A549 (cell line): ENCODE results near the gene PDZD11. TPM values are rescaled to one million over a fixed set of nuclear protein-coding genes. Genes with fewer than 3 reads are reported as not detected.

Experiments
- ATAC-seq, 2 experiments: fragments of 200-7000 bp in 1 of 2; fragments of >200 bp in 1 of 2; cut with Nextera tagmentation in 1 of 2; cut with Tn5 transposase in 1 of 2; 3 replicates each; pipeline versions ENCODE4 v1.8.0 to v1.9.1; 2018 to 2020; ENCODE audit warnings: mild to moderate bottlenecking in 1 of 2, moderate library complexity in 1 of 2
- CTCF ChIA-PET: fragments of 300-600 bp; sonication (Branson Sonifier 250); formaldehyde crosslinking; extraction: SDS; loops from one replicate; lab custom pipeline; 2021; ENCODE audit warnings: antibody characterized with exemption, inconsistent platforms; lab: Yijun Ruan, JAX
- POLR2A ChIA-PET: fragments of 350-600 bp; formaldehyde crosslinking; extraction: SDS; loops from one replicate; lab custom pipeline; 2021; ENCODE audit warnings: antibody characterized with exemption, inconsistent platforms; lab: Yijun Ruan, JAX
- DNase-seq, 2 experiments: peaks; one replicate each; pipeline versions ENCODE4 v3.0.0 to v3.0.0-alpha.2; 2011 to 2016; ENCODE audit warnings: low read depth in 1 of 2, low spot score in 1 of 2
- FAIRE-seq: peaks from 2 replicates; lab custom pipeline; 2011; peaks lifted over from hg19 to GRCh38; lab: Jason Lieb, UNC
- H3K27ac ChIP-seq, 2 experiments: fragments of >200 bp; sonication (Bioruptor Twin); formaldehyde crosslinking; 3 replicates each; pipeline ENCODE4 v1.5.1; 2016 to 2017
- H3K4me1 ChIP-seq: fragments of >200 bp; sonication (Bioruptor Twin); formaldehyde crosslinking; 3 replicates; pipeline ENCODE4 v1.6.1; 2016
- H3K4me2 ChIP-seq: fragments of >200 bp; sonication (Bioruptor Twin); formaldehyde crosslinking; 3 replicates; pipeline ENCODE4 v1.6.1; 2016
- H3K4me3 ChIP-seq: fragments of >200 bp; sonication (Bioruptor Twin); formaldehyde crosslinking; 3 replicates; pipeline ENCODE4 v1.5.1; 2016
- H3K9me3 ChIP-seq: fragments of >200 bp; sonication (Bioruptor Twin); formaldehyde crosslinking; 3 replicates; pipeline ENCODE4 v1.6.1; 2016
- BHLHE40 ChIP-seq: IDR thresholded peaks from 2 replicates; pipeline ENCODE4 v1.6.1; 2012; ENCODE audit warnings: low read depth, low read length, inconsistent platforms
- CHD2 ChIP-seq: fragments of 150-350 bp; IDR thresholded peaks from 2 replicates; pipeline ENCODE4 v1.6.1; 2014; ENCODE audit warnings: low read length; ENCODE audit not compliant: partially characterized antibody
- EP300 ChIP-seq, 2 experiments: fragments of >200 bp; sonication (Bioruptor Twin); formaldehyde crosslinking; IDR thresholded peaks; 2 replicates in 1 of 2; 3 replicates in 1 of 2; pipeline ENCODE4 v1.6.1; 2016 to 2017
- FOSB ChIP-seq: fragments of 250-450 bp; sonication (Bioruptor Pico); IDR thresholded peaks from 2 replicates; pipeline ENCODE4 v1.5.0; 2020; ENCODE audit warnings: mild to moderate bottlenecking, moderate library complexity
- GATA3 ChIP-seq: IDR thresholded peaks from 2 replicates; pipeline ENCODE4 v1.6.1; 2012; ENCODE audit warnings: borderline replicate concordance
- HEYL ChIP-seq: fragments of 250-450 bp; sonication (Bioruptor Pico); IDR thresholded peaks from 2 replicates; pipeline ENCODE4 v1.8.0; 2021; ENCODE audit warnings: mild to moderate bottlenecking, moderate library complexity
- HOXA7 ChIP-seq: fragments of 250-450 bp; sonication (Bioruptor Pico); IDR thresholded peaks from 2 replicates; pipeline ENCODE4 v1.5.0; 2020; ENCODE audit warnings: mild to moderate bottlenecking, moderate library complexity
- HOXB5 ChIP-seq: fragments of 250-450 bp; sonication (Bioruptor Pico); IDR thresholded peaks from 2 replicates; pipeline ENCODE4 v1.5.0; 2020; ENCODE audit warnings: mild to moderate bottlenecking, moderate library complexity
- KDM1A ChIP-seq: fragments of 200-600 bp; sonication (generic); IDR thresholded peaks from 2 replicates; pipeline ENCODE4 v1.6.1; 2016; ENCODE audit warnings: low read depth, mild to moderate bottlenecking
- NFE2L2 ChIP-seq: fragments of 150-350 bp; conservative IDR thresholded peaks from 2 replicates; pipeline ENCODE4 v1.6.1; 2014; ENCODE audit warnings: low read length
- NPAS2 ChIP-seq: fragments of 250-450 bp; sonication (Bioruptor Pico); IDR thresholded peaks from 2 replicates; pipeline ENCODE4 v1.8.0; 2022; ENCODE audit warnings: mild to moderate bottlenecking, moderate library complexity, borderline replicate concordance
- PBX3 ChIP-seq: IDR thresholded peaks from 2 replicates; pipeline ENCODE4 v1.6.1; 2012
- RAD21 ChIP-seq, 2 experiments: fragments of >200 bp in 1 of 2; sonication (Bioruptor Twin) in 1 of 2; formaldehyde crosslinking in 1 of 2; IDR thresholded peaks in 1 of 2; conservative IDR thresholded peaks in 1 of 2; 2 replicates in 1 of 2; 3 replicates in 1 of 2; pipeline ENCODE4 v1.6.1; 2012 to 2018; ENCODE audit warnings: inconsistent platforms in 1 of 2
- RARB ChIP-seq: fragments of 250-450 bp; sonication (Bioruptor Pico); IDR thresholded peaks from 2 replicates; pipeline ENCODE4 v1.8.0; 2021; ENCODE audit warnings: mild to moderate bottlenecking, moderate library complexity
- RCOR1 ChIP-seq: fragments of 150-350 bp; IDR thresholded peaks from 2 replicates; pipeline ENCODE4 v1.6.1; 2014; ENCODE audit warnings: antibody characterized with exemption, low read length, low read depth
- RFX5 ChIP-seq: fragments of 450-650 bp; IDR thresholded peaks from 2 replicates; pipeline ENCODE4 v1.7.1; 2014; ENCODE audit warnings: antibody characterized with exemption, mild to moderate bottlenecking, moderate library complexity
- SREBF2 ChIP-seq: fragments of 450-650 bp; IDR thresholded peaks from 2 replicates; pipeline ENCODE4 v1.6.1; 2014; ENCODE audit warnings: mild to moderate bottlenecking, moderate library complexity
- ZFP36 ChIP-seq: fragments of 450-650 bp; IDR thresholded peaks from 2 replicates; pipeline ENCODE4 v1.6.1; 2014; ENCODE audit warnings: borderline replicate concordance; ENCODE audit not compliant: partially characterized antibody
- ZNF302 ChIP-seq: fragments of 250-450 bp; sonication (Bioruptor Pico); IDR thresholded peaks from 2 replicates; pipeline ENCODE4 v1.9.0; 2021; ENCODE audit warnings: inconsistent platforms, mild to moderate bottlenecking, moderate library complexity
- WGBS: methylation state at CpG from one replicate; pipeline ENCODE4 v1.1.6; 2017; ENCODE audit errors: missing lambda C conversion rate; 5-methylcytosine and 5-hydroxymethylcytosine counted together
- polyA plus RNA-seq, 4 experiments: library from polyadenylated mRNA; depleted of rRNA in 3 of 4; stranded (reverse); fragments of >200 nt; fragmentation: RNase III in 1 of 4; extraction: RNeasy Plus Mini Kit Qiagen cat#74134 plus additional on column Dnase treatment in 1 of 4; gene quantifications; 2 replicates in 3 of 4; 3 replicates in 1 of 4; pipeline ENCODE4 v1.2.3, GENCODE V29; 2011 to 2017
- small RNA-seq, 6 experiments: library from RNA; depleted of rRNA; stranded (forward); fragments of <200 nt; gene quantifications; one replicate each; pipeline ENCODE3, GENCODE V24; 2012

PDZD11 gene
- polyA plus RNA-seq, 2 of the 4 experiments (the other 2 are of a cell fraction): 78.5 to 133 TPM

- TF ChIP-seq KDM1A: no peak
- no peak for TF ChIP-seq PBX3
- TF ChIP-seq RFX5: no peak
- TF ChIP-seq HOXA7 (CRISPR knock-in tag): no peak
- no peak for TF ChIP-seq HOXB5 (CRISPR knock-in tag)
- no peak for TF ChIP-seq HEYL (CRISPR knock-in tag)
- no peak for TF ChIP-seq EP300 (IDR thresholded peaks at IDR 0.05)
- TF ChIP-seq NFE2L2: no peak
- no peak for TF ChIP-seq NPAS2 (CRISPR knock-in tag)
- no peak for TF ChIP-seq CHD2
- no peak for TF ChIP-seq RARB (CRISPR knock-in tag)
- TF ChIP-seq ZFP36: no peak
- no peak for TF ChIP-seq SREBF2
- no peak for TF ChIP-seq RAD21 (conservative IDR thresholded peaks at IDR 0.05 in 1 of 2, IDR thresholded peaks at IDR 0.05 in 1 of 2)
- TF ChIP-seq, all 56 proteins: peak for 0
- no peak for DNase-seq
- FAIRE-seq: no peak
- Histone ChIP-seq H3K9me3 (no peaks in the 10 kb centered on the region), H3K4me2 (no peak overlapping the region), H3K4me3 (no peak overlapping the region), H3K4me1 (no peaks in the 10 kb centered on the region), H3K27ac (no peak overlapping the region)
- ChIA-PET CTCF (no interaction called here), POLR2A (no interaction called here)
- ATAC-seq: no peak
- 50% methylated on average over 2 of the region's 2 CpGs for WGBS
Measured at GRCh38 chrX:70241501-70241900, 48.2 kb downstream of the PDZD11 start.

- H3K4me2 ChIP-seq: no peak overlapping the region
- H3K27ac ChIP-seq: no peak overlapping the region
- FAIRE-seq (no peak), DNase-seq (no peak), ATAC-seq (no peak)
- CTCF ChIA-PET: no interaction called here
- POLR2A ChIA-PET: no interaction called here
- no peaks in the 10 kb centered on the region for H3K4me1 ChIP-seq
- H3K4me3 ChIP-seq: no peak overlapping the region
- H3K9me3 ChIP-seq: no peaks in the 10 kb centered on the region
- 100% methylated on average over 1 of the region's 1 CpG for WGBS
- TF ChIP-seq GATA3 (no peak), RCOR1 (no peak), PBX3 (no peak), ZFP36 (no peak), KDM1A (no peak), ZNF302 (no peak), BHLHE40 (no peak), FOSB (no peak)
Measured at GRCh38 chrX:70240751-70241150, 49.0 kb downstream of the PDZD11 start.

Small RNA genes lying within 50 kb of the gene (small RNA-seq; reads per million reads assigned to genes)
- 0 to 0.58 (median 0) reads per million in 6 experiments for gene RNA5SP507

Other genes with a start within 250 kb of the PDZD11 start
- not detected in 2 replicates for gene AWAT2, start 240.0 kb downstream of the PDZD11 start, polyA plus RNA-seq (2011; rRNA removed)
- not detected in 3 replicates for gene AWAT2, start 240.0 kb downstream of the PDZD11 start, polyA plus RNA-seq (2017; fragmentation: RNase III; extraction: RNeasy Plus Mini Kit Qiagen cat#74134 plus additional on column Dnase treatment)
- gene OTUD6A, start 227.5 kb downstream of the PDZD11 start, polyA plus RNA-seq (2011; rRNA removed): not detected in 2 replicates
- gene OTUD6A, start 227.5 kb downstream of the PDZD11 start, polyA plus RNA-seq (2017; fragmentation: RNase III; extraction: RNeasy Plus Mini Kit Qiagen cat#74134 plus additional on column Dnase treatment): not detected in 3 replicates
- gene IGBP1, start 156.5 kb downstream of the PDZD11 start, polyA plus RNA-seq (2011; rRNA removed): 103 and 106 TPM in 2 replicates
- 50.2 to 56.4 TPM (median 54.0 TPM) in 3 replicates for gene IGBP1, start 156.5 kb downstream of the PDZD11 start, polyA plus RNA-seq (2017; fragmentation: RNase III; extraction: RNeasy Plus Mini Kit Qiagen cat#74134 plus additional on column Dnase treatment)
- not detected in 2 replicates for gene DGAT2L6, start 112.4 kb downstream of the PDZD11 start, polyA plus RNA-seq (2011; rRNA removed)
- gene DGAT2L6, start 112.4 kb downstream of the PDZD11 start, polyA plus RNA-seq (2017; fragmentation: RNase III; extraction: RNeasy Plus Mini Kit Qiagen cat#74134 plus additional on column Dnase treatment): not detected in 3 replicates
- gene AWAT1, start 55.3 kb downstream of the PDZD11 start, polyA plus RNA-seq (2011; rRNA removed): not detected in 2 replicates
- not detected in 3 replicates for gene AWAT1, start 55.3 kb downstream of the PDZD11 start, polyA plus RNA-seq (2017; fragmentation: RNase III; extraction: RNeasy Plus Mini Kit Qiagen cat#74134 plus additional on column Dnase treatment)
- gene P2RY4, start 29.7 kb downstream of the PDZD11 start, polyA plus RNA-seq (2011; rRNA removed): 0.06 and 0.19 TPM in 2 replicates
- not detected in 3 replicates for gene P2RY4, start 29.7 kb downstream of the PDZD11 start, polyA plus RNA-seq (2017; fragmentation: RNase III; extraction: RNeasy Plus Mini Kit Qiagen cat#74134 plus additional on column Dnase treatment)
- gene ARR3, start 21.6 kb downstream of the PDZD11 start, polyA plus RNA-seq (2011; rRNA removed): not detected in 2 replicates
- not detected in 3 replicates for gene ARR3, start 21.6 kb downstream of the PDZD11 start, polyA plus RNA-seq (2017; fragmentation: RNase III; extraction: RNeasy Plus Mini Kit Qiagen cat#74134 plus additional on column Dnase treatment)
- not detected in 2 replicates for gene RAB41, start 7.8 kb downstream of the PDZD11 start, polyA plus RNA-seq (2011; rRNA removed)
- not detected in 3 replicates for gene RAB41, start 7.8 kb downstream of the PDZD11 start, polyA plus RNA-seq (2017; fragmentation: RNase III; extraction: RNeasy Plus Mini Kit Qiagen cat#74134 plus additional on column Dnase treatment)
- 34.5 and 46.6 TPM in 2 replicates for gene KIF4A, start 177 bp upstream of the PDZD11 start, polyA plus RNA-seq (2011; rRNA removed)
- 26.5 to 29.1 TPM (median 27.9 TPM) in 3 replicates for gene KIF4A, start 177 bp upstream of the PDZD11 start, polyA plus RNA-seq (2017; fragmentation: RNase III; extraction: RNeasy Plus Mini Kit Qiagen cat#74134 plus additional on column Dnase treatment)
- gene GDPD2, start 133.4 kb upstream of the PDZD11 start, polyA plus RNA-seq (2011; rRNA removed): 0.04 TPM in 2 replicates
- gene GDPD2, start 133.4 kb upstream of the PDZD11 start, polyA plus RNA-seq (2017; fragmentation: RNase III; extraction: RNeasy Plus Mini Kit Qiagen cat#74134 plus additional on column Dnase treatment): 0.12 to 0.18 TPM (median 0.12 TPM) in 3 replicates
- 11.2 and 12.8 TPM in 2 replicates for gene DLG3, start 154.9 kb upstream of the PDZD11 start, polyA plus RNA-seq (2011; rRNA removed)
- gene DLG3, start 154.9 kb upstream of the PDZD11 start, polyA plus RNA-seq (2017; fragmentation: RNase III; extraction: RNeasy Plus Mini Kit Qiagen cat#74134 plus additional on column Dnase treatment): 3.0 to 3.2 TPM (median 3.1 TPM) in 3 replicates